Neural cell (in vitro differentiated cells): ENCODE results near the gene QPCTL. TPM values are rescaled to one million over a fixed set of nuclear protein-coding genes. Genes with fewer than 3 reads are reported as not detected.

Experiments used
- H2AFZ ChIP-seq: fragments of 200-600, 300-800 bp; sonication (generic), shearing (Covaris generic); 2 replicates; pipeline ENCODE4 v1.6.0; 2014; ENCODE audit warnings: low read depth, mild to moderate bottlenecking, antibody characterized with exemption, low read length, moderate library complexity
- H3F3A ChIP-seq: fragments of 200-600 bp; shearing (Covaris generic); 2 replicates; pipeline ENCODE4 v1.6.1; 2016; ENCODE audit warnings: mild to moderate bottlenecking, moderate library complexity, mixed read lengths, antibody characterized with exemption, low read length; ENCODE audit not compliant: insufficient read depth, poor library complexity, severe bottlenecking
- H3K27ac ChIP-seq: fragments of 200-600, 300-800 bp; sonication (generic), shearing (Covaris generic); 2 replicates; pipeline ENCODE4 v1.5.1; 2014; ENCODE audit warnings: mild to moderate bottlenecking, low read length, moderate library complexity
- H3K27me3 ChIP-seq: fragments of 300-800, 200-600 bp; sonication (generic), shearing (Covaris generic); 2 replicates; pipeline ENCODE4 v1.6.0; 2014; ENCODE audit warnings: mild to moderate bottlenecking, low read depth, low read length, moderate library complexity; ENCODE audit not compliant: insufficient read depth
- H3K36me3 ChIP-seq: fragments of 300-800, 200-600 bp; sonication (generic), shearing (Covaris generic); 2 replicates; pipeline ENCODE4 v1.5.1; 2014; ENCODE audit warnings: mild to moderate bottlenecking, antibody characterized with exemption, low read length, moderate library complexity; ENCODE audit not compliant: insufficient read depth
- H3K4me2 ChIP-seq: fragments of 300-800, 200-600 bp; sonication (generic), shearing (Covaris generic); 2 replicates; pipeline ENCODE4 v1.6.0; 2014; ENCODE audit warnings: mild to moderate bottlenecking, low read length
- H3K4me3 ChIP-seq: fragments of 300-800, 200-600 bp; sonication (generic), shearing (Covaris generic); 2 replicates; pipeline ENCODE4 v1.5.1; 2014; ENCODE audit warnings: mild to moderate bottlenecking, low read length, moderate library complexity
- H3K79me2 ChIP-seq: fragments of 200-600 bp; shearing (Covaris generic); replicated peaks from 2 replicates; pipeline ENCODE4 v1.6.0; 2014; ENCODE audit warnings: mild to moderate bottlenecking, low read length, moderate library complexity; ENCODE audit not compliant: insufficient read depth
- H3K9ac ChIP-seq: fragments of 300-800, 200-600 bp; sonication (generic), shearing (Covaris generic); 2 replicates; pipeline ENCODE4 v1.6.1; 2016; ENCODE audit warnings: mild to moderate bottlenecking, low read length, mixed read lengths
- H3K9me2 ChIP-seq: fragments of 200-600 bp; shearing (Covaris generic); 2 replicates; pipeline ENCODE4 v1.6.1; 2016; ENCODE audit warnings: mild to moderate bottlenecking, low read length, mixed read lengths; ENCODE audit not compliant: insufficient read depth
- H3K9me3 ChIP-seq: fragments of 200-600, 300-800 bp; sonication (generic), shearing (Covaris generic); 2 replicates; pipeline ENCODE4 v1.6.1; 2016; ENCODE audit warnings: mild to moderate bottlenecking, mixed run types, low read length, moderate library complexity, mixed read lengths
- H4K20me1 ChIP-seq: fragments of 200-600 bp; shearing (Covaris generic); 2 replicates; pipeline ENCODE4 v1.6.1; 2016; ENCODE audit warnings: mild to moderate bottlenecking, mixed run types; ENCODE audit not compliant: insufficient read depth
- EP300 ChIP-seq: fragments of 450-650 bp; conservative IDR thresholded peaks from 2 replicates; pipeline ENCODE4 v1.6.1; 2014; ENCODE audit warnings: antibody characterized with exemption, mild to moderate bottlenecking, moderate library complexity; ENCODE audit not compliant: poor library complexity, severe bottlenecking
- EZH2 ChIP-seq: fragments of 200-600, 300-800 bp; shearing (Covaris generic), sonication (generic); IDR thresholded peaks from 2 replicates; pipeline ENCODE4 v1.6.1; 2014; ENCODE audit warnings: antibody characterized with exemption, low read length, borderline replicate concordance, mild to moderate bottlenecking; ENCODE audit not compliant: insufficient read depth, poor library complexity, severe bottlenecking
- MXI1 ChIP-seq: fragments of 450-650 bp; conservative IDR thresholded peaks from 2 replicates; pipeline ENCODE4 v1.6.1; 2014; ENCODE audit warnings: antibody characterized with exemption, mild to moderate bottlenecking; ENCODE audit not compliant: poor library complexity, severe bottlenecking
- POLR2AphosphoS5 ChIP-seq: IDR thresholded peaks from 2 replicates; pipeline ENCODE4 v1.6.1; 2012
- RAD21 ChIP-seq: fragments of 450-650 bp; conservative IDR thresholded peaks from 2 replicates; pipeline ENCODE4 v1.6.1; 2014; ENCODE audit warnings: antibody characterized with exemption, mild to moderate bottlenecking, moderate library complexity
- SMC3 ChIP-seq: fragments of 450-650 bp; conservative IDR thresholded peaks from 2 replicates; pipeline ENCODE4 v1.6.1; 2014; ENCODE audit warnings: antibody characterized with exemption, mild to moderate bottlenecking, moderate library complexity; ENCODE audit not compliant: poor library complexity
- TAF1 ChIP-seq: IDR thresholded peaks from 2 replicates; pipeline ENCODE4 v1.6.1; 2012; ENCODE audit warnings: low read depth
- polyA plus RNA-seq: library from polyadenylated mRNA; depleted of rRNA; stranded (reverse); fragments of >200 nt; gene quantifications from 2 replicates; pipeline ENCODE4 v1.2.3, GENCODE V29; 2014
- small RNA-seq, 3 experiments: library from RNA; depleted of rRNA; stranded (forward); fragments of <200 nt; gene quantifications; one replicate each; pipeline ENCODE3, GENCODE V24; 2012
- TF ChIP-seq, protein P1 (sequence below): fragments of 450-650 bp; IDR thresholded peaks from 2 replicates; pipeline ENCODE4 v1.5.1; 2014; ENCODE audit warnings: antibody characterized with exemption, mild to moderate bottlenecking, moderate library complexity; ENCODE audit not compliant: poor library complexity, severe bottlenecking
- TF ChIP-seq, protein P2 (sequence below): IDR thresholded peaks from 2 replicates; pipeline ENCODE4 v1.6.1; 2012; ENCODE audit warnings: borderline replicate concordance

The QPCTL gene
- polyA plus RNA-seq, 1 donor from 2014 or later: 6.8 TPM

DNA sequence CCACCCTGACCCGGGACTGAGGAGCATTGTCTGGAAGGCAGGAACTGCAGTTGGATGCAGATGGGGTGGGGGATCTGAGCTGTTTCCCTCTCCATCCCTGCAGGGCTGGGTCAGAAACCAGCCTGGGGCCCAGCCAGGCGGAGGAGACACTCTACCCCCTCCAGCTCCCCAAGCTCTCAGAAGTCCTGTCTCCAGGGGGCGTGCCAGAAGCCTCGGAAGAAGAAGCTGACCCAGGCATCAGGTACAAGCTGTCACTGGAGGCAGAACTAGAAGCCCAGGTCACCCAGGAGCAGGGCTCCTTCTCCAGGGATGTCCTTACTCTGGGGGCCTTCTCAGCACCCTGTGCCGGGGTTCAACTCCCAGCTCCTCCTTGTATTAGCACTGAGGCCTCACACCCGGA is 61.1 kb downstream of the QPCTL start:
- H4K20me1 ChIP-seq: no peaks in the 10 kb centered on the region
- H3K27me3 ChIP-seq: no peaks in the 10 kb centered on the region
- H2AFZ ChIP-seq: no peak overlapping the region
- no peak for TF ChIP-seq POLR2AphosphoS5
- no peak for TF ChIP-seq MXI1
- TF ChIP-seq RAD21: no peak
- no peak for TF ChIP-seq SMC3
- TF ChIP-seq, protein P1, sequence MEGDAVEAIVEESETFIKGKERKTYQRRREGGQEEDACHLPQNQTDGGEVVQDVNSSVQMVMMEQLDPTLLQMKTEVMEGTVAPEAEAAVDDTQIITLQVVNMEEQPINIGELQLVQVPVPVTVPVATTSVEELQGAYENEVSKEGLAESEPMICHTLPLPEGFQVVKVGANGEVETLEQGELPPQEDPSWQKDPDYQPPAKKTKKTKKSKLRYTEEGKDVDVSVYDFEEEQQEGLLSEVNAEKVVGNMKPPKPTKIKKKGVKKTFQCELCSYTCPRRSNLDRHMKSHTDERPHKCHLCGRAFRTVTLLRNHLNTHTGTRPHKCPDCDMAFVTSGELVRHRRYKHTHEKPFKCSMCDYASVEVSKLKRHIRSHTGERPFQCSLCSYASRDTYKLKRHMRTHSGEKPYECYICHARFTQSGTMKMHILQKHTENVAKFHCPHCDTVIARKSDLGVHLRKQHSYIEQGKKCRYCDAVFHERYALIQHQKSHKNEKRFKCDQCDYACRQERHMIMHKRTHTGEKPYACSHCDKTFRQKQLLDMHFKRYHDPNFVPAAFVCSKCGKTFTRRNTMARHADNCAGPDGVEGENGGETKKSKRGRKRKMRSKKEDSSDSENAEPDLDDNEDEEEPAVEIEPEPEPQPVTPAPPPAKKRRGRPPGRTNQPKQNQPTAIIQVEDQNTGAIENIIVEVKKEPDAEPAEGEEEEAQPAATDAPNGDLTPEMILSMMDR: no peak
- TF ChIP-seq, protein P2, sequence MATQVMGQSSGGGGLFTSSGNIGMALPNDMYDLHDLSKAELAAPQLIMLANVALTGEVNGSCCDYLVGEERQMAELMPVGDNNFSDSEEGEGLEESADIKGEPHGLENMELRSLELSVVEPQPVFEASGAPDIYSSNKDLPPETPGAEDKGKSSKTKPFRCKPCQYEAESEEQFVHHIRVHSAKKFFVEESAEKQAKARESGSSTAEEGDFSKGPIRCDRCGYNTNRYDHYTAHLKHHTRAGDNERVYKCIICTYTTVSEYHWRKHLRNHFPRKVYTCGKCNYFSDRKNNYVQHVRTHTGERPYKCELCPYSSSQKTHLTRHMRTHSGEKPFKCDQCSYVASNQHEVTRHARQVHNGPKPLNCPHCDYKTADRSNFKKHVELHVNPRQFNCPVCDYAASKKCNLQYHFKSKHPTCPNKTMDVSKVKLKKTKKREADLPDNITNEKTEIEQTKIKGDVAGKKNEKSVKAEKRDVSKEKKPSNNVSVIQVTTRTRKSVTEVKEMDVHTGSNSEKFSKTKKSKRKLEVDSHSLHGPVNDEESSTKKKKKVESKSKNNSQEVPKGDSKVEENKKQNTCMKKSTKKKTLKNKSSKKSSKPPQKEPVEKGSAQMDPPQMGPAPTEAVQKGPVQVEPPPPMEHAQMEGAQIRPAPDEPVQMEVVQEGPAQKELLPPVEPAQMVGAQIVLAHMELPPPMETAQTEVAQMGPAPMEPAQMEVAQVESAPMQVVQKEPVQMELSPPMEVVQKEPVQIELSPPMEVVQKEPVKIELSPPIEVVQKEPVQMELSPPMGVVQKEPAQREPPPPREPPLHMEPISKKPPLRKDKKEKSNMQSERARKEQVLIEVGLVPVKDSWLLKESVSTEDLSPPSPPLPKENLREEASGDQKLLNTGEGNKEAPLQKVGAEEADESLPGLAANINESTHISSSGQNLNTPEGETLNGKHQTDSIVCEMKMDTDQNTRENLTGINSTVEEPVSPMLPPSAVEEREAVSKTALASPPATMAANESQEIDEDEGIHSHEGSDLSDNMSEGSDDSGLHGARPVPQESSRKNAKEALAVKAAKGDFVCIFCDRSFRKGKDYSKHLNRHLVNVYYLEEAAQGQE: no peak
- no peak for TF ChIP-seq EP300
- TF ChIP-seq TAF1: no peak
- TF ChIP-seq EZH2: no peak
- H3K4me2 ChIP-seq: no peak overlapping the region
- no peaks in the 10 kb centered on the region for H3K9me2 ChIP-seq
- no peaks in the 10 kb centered on the region for H3K79me2 ChIP-seq
- H3K4me3 ChIP-seq: no peak overlapping the region
- no peaks in the 10 kb centered on the region for H3K36me3 ChIP-seq
- no peak overlapping the region for H3K9ac ChIP-seq
- H3K27ac ChIP-seq: no peak overlapping the region
- no peaks in the 10 kb centered on the region for H3K9me3 ChIP-seq
- H3F3A ChIP-seq: no peaks in the 10 kb centered on the region

Small RNA genes lying within 50 kb of the gene (small RNA-seq; reads per million reads assigned to genes)
- gene MIR642A (0.08 to 6.5 (median 3.7) reads per million in 3 experiments), gene RN7SL836P (0.03 to 0.08 (median 0.03) reads per million in 3 experiments)

Other genes starting within 250 kb of the QPCTL start
- gene FOSB, start 224.7 kb upstream of the QPCTL start, polyA plus RNA-seq: 1.4 and 2.1 TPM in 2 replicates
- gene RTN2, start 195.6 kb upstream of the QPCTL start, polyA plus RNA-seq: 70.3 and 83.9 TPM in 2 replicates
- gene PPM1N, start 194.2 kb upstream of the QPCTL start, polyA plus RNA-seq: 1.0 and 1.8 TPM in 2 replicates
- 6.1 and 15.6 TPM in 2 replicates for gene VASP, start 185.2 kb upstream of the QPCTL start, polyA plus RNA-seq
- gene OPA3, start 107.9 kb upstream of the QPCTL start, polyA plus RNA-seq: 3.3 and 6.0 TPM in 2 replicates
- gene GPR4, start 90.5 kb upstream of the QPCTL start, polyA plus RNA-seq: 0.25 TPM in 1 of 2 replicates, not detected in the other
- gene EML2, start 53.3 kb upstream of the QPCTL start, polyA plus RNA-seq: 18.9 and 19.2 TPM in 2 replicates
- 6.4 and 13.1 TPM in 2 replicates for gene GIPR, start 24.4 kb upstream of the QPCTL start, polyA plus RNA-seq
- 333 and 372 TPM in 2 replicates for gene SNRPD2, start 713 bp upstream of the QPCTL start, polyA plus RNA-seq
- 12.5 and 13.2 TPM in 2 replicates for gene FBXO46, start 38.2 kb downstream of the QPCTL start, polyA plus RNA-seq
- not detected in 2 replicates for gene MEIOSIN, start 40.8 kb downstream of the QPCTL start, polyA plus RNA-seq
- 0.50 TPM in 1 of 2 replicates, not detected in the other for gene SIX5, start 76.6 kb downstream of the QPCTL start, polyA plus RNA-seq
- 34.3 and 50.1 TPM in 2 replicates for gene DMPK, start 89.8 kb downstream of the QPCTL start, polyA plus RNA-seq
- gene DMWD, start 100.2 kb downstream of the QPCTL start, polyA plus RNA-seq: 20.4 and 28.5 TPM in 2 replicates
- gene RSPH6A, start 122.6 kb downstream of the QPCTL start, polyA plus RNA-seq: not detected in 2 replicates
- 22.2 and 33.9 TPM in 2 replicates for gene SYMPK, start 170.5 kb downstream of the QPCTL start, polyA plus RNA-seq
- not detected in 2 replicates for gene FOXA3, start 171.7 kb downstream of the QPCTL start, polyA plus RNA-seq
- gene IRF2BP1, start 193.5 kb downstream of the QPCTL start, polyA plus RNA-seq: 26.9 and 27.6 TPM in 2 replicates
- 0.90 and 2.3 TPM in 2 replicates for gene MYPOP, start 209.9 kb downstream of the QPCTL start, polyA plus RNA-seq
- 0.18 and 0.64 TPM in 2 replicates for gene NANOS2, start 222.1 kb downstream of the QPCTL start, polyA plus RNA-seq